ENCODE measurements around the gene SHB. TPM values are rescaled to one million over a fixed set of nuclear protein-coding genes. Genes with fewer than 3 reads are reported as not detected.

The SHB gene
- total and polyA plus RNA-seq, 2 of the 8 experiments (the other 6 are each of a cell fraction or from before 2014, with no cell fraction given): 4.1 to 12.6 TPM

DNA sequence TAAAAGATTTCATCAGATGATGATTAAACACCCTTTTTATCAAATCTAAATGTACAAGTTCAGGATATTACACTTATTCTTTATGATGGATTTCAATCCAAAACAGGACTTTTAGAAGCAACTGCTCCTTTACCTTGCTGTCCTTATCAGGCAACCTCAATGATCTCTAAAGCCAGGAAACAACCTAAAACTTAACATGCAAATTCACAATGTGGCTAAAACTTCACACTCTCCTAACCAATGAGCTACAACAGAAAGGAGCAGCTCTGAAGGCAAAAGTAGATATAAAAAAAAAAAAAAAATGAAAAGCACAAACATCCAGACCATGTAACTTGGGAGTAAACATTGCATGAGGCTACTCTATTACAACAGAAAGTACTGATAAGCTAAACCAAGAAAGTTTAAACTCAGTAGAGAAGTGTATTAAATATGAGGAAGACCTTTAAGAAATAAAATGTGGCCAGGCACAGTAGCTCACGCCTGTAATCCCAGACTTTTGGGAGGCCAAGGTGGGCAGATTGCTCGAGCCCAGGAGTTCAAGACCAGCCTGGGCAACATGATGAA, 188.0 kb downstream of the SHB start:
- no peak overlapping the region for H3K4me2 ChIP-seq (ENCODE audit: insufficient read depth in 1 of 2, low read depth in 2 of 2, low read length in 2 of 2)
- no peak overlapping the region for H3K14ac ChIP-seq (ENCODE audit: insufficient read length)
- no peak overlapping the region for H3K27ac ChIP-seq (ENCODE audit: low read depth, low read length)
- POLR2A ChIA-PET (ENCODE audit: partially characterized antibody): no interaction called here
- WGBS, 2 experiments (ENCODE audit: extremely low coverage in 1 of 2, insufficient coverage in 1 of 2, insufficient read length in 1 of 2, insufficient replicate concordance in 2 of 2, low coverage in 1 of 2, low lambda C conversion rate in 2 of 2, missing lambda C conversion rate in 1 of 2): 96% methylated on average over 2 of the region's 2 CpGs; no CpG with 5 or more reads in 1 of the 2 experiments
- H3K9me3 ChIP-seq (ENCODE audit: insufficient read depth in 2 of 2, low read depth in 1 of 2, low read length in 1 of 2): peaks cover 9 to 10% of the 10 kb centered on the region in 2 experiments
- H2BK15ac ChIP-seq (ENCODE audit: low read length): no peak overlapping the region
- H2BK5ac ChIP-seq (ENCODE audit: low read depth, low read length): no peak overlapping the region
- H4K91ac ChIP-seq (replicated peaks; ENCODE audit: insufficient read length, low read length): no peak overlapping the region
- no peak overlapping the region for H2BK120ac ChIP-seq (replicated peaks; ENCODE audit: low read depth, low read length)
- H4K20me1 ChIP-seq (replicated peaks in 1 of 2; ENCODE audit: control insufficient read depth in 1 of 2, insufficient read depth in 2 of 2, low read length in 2 of 2): no peaks in the 10 kb centered on the region
- CTCF ChIA-PET (ENCODE audit: partially characterized antibody): no interaction called here
- no peak overlapping the region for H2AFZ ChIP-seq (ENCODE audit: low read length)
- H3K18ac ChIP-seq (ENCODE audit: extremely low read depth, low read length): no peak overlapping the region
- no peak overlapping the region for H2AK5ac ChIP-seq (ENCODE audit: low read depth, low read length)
- no peaks in the 10 kb centered on the region for H3K4me1 ChIP-seq (replicated peaks in 1 of 4; ENCODE audit: control insufficient read depth in 3 of 4, insufficient read depth in 4 of 4, low read length in 3 of 4)
- no peak overlapping the region for H4K8ac ChIP-seq (ENCODE audit: extremely low read depth, insufficient read depth, low read length)
- H3K4me3 ChIP-seq (ENCODE audit: extremely low read depth in 1 of 4, insufficient read depth in 2 of 4, low read depth in 3 of 4, low read length in 4 of 4): no peak overlapping the region
- H3K4ac ChIP-seq (replicated peaks; ENCODE audit: insufficient read length, low read depth, low read length): no peak overlapping the region
- FAIRE-seq (no peak), DNase-seq (ENCODE audit: low read depth in 1 of 2, low spot score in 2 of 2) (no peak)
- H2BK12ac ChIP-seq (ENCODE audit: low read depth, low read length): no peak overlapping the region
- H3K23ac ChIP-seq (ENCODE audit: insufficient read length): no peak overlapping the region
- H4K5ac ChIP-seq (ENCODE audit: insufficient read length, low read depth, low read length): no peak overlapping the region
- no peaks in the 10 kb centered on the region for H3K79me2 ChIP-seq (ENCODE audit: control insufficient read depth in 1 of 2, insufficient read depth in 2 of 2, low read length in 2 of 2)
- TF ChIP-seq KDM1A (IDR thresholded peaks at IDR 0.05; ENCODE audit: borderline replicate concordance, low read length) (no peak), CHD2 (IDR thresholded peaks at IDR 0.05; ENCODE audit: low read length) (no peak), SP4 (IDR thresholded peaks at IDR 0.05; ENCODE audit: low read length) (no peak), BCL11A (IDR thresholded peaks at IDR 0.05; ENCODE audit: low read depth in 2 of 2, low read length in 2 of 2) (no peak), CREB1 (IDR thresholded peaks at IDR 0.05) (no peak), NANOG (IDR thresholded peaks at IDR 0.05; ENCODE audit: insufficient read depth, low read depth, low read length, poor library complexity, severe bottlenecking) (no peak), ZNF274 (IDR thresholded peaks at IDR 0.05; ENCODE audit: borderline replicate concordance, extremely low read depth, low read length) (no peak), SRF (IDR thresholded peaks at IDR 0.05; ENCODE audit: low read depth, low read length) (no peak), POLR2AphosphoS5 (IDR thresholded peaks at IDR 0.05; ENCODE audit: low read depth, low read length) (no peak), BRCA1 (IDR thresholded peaks at IDR 0.05; ENCODE audit: low read depth, low read length) (no peak)
- TF ChIP-seq, protein P1, sequence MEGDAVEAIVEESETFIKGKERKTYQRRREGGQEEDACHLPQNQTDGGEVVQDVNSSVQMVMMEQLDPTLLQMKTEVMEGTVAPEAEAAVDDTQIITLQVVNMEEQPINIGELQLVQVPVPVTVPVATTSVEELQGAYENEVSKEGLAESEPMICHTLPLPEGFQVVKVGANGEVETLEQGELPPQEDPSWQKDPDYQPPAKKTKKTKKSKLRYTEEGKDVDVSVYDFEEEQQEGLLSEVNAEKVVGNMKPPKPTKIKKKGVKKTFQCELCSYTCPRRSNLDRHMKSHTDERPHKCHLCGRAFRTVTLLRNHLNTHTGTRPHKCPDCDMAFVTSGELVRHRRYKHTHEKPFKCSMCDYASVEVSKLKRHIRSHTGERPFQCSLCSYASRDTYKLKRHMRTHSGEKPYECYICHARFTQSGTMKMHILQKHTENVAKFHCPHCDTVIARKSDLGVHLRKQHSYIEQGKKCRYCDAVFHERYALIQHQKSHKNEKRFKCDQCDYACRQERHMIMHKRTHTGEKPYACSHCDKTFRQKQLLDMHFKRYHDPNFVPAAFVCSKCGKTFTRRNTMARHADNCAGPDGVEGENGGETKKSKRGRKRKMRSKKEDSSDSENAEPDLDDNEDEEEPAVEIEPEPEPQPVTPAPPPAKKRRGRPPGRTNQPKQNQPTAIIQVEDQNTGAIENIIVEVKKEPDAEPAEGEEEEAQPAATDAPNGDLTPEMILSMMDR (IDR thresholded peaks at IDR 0.05; ENCODE audit: control extremely low read depth in 1 of 3, insufficient read depth in 1 of 3, low read depth in 1 of 3, low read length in 3 of 3): no peak
- no peak overlapping the region for H3K56ac ChIP-seq (replicated peaks; ENCODE audit: insufficient read length, low read depth, low read length)
- H2BK20ac ChIP-seq (ENCODE audit: low read length): no peak overlapping the region
- peaks cover 0 to 12% (median 0%) of the 10 kb centered on the region in 4 experiments; a peak in 1 of 8 replicates for H3K36me3 ChIP-seq (ENCODE audit: control insufficient read depth in 2 of 4, insufficient read depth in 4 of 4, low read length in 3 of 4)
- H3K23me2 ChIP-seq (ENCODE audit: low read depth, low read length): no peaks in the 10 kb centered on the region
- no peak overlapping the region for H3K9ac ChIP-seq (replicated peaks in 1 of 4; ENCODE audit: extremely low read depth in 1 of 4, low read depth in 3 of 4, low read length in 3 of 4)
- no peaks in the 10 kb centered on the region; the same call in 1 of the 2 replicates for H3K79me1 ChIP-seq (ENCODE audit: low read depth, low read length)
- H3K27me3 ChIP-seq (replicated peaks in 1 of 4; ENCODE audit: control insufficient read depth in 3 of 4, extremely low read depth in 1 of 4, insufficient read depth in 3 of 4, low read length in 3 of 4): no peaks in the 10 kb centered on the region
